HG03520 (cell line): ENCODE data around the gene OS9.
A peak's percentile ranks its signal among the peaks of the same experiment; 100 is the strongest.

ENCODE experiments used
- ATAC-seq: cut with Tn5 transposase; IDR thresholded peaks from one replicate; pipeline ENCODE4 v1.9.1; 2021; ENCODE audit warnings: mild to moderate bottlenecking, moderate library complexity; ENCODE audit not compliant: unreplicated experiment

OS9 gene

GRCh38 chr12:57764662-57765002, 70.7 kb downstream of the OS9 start:
- ATAC-seq, result no peak

DNA sequence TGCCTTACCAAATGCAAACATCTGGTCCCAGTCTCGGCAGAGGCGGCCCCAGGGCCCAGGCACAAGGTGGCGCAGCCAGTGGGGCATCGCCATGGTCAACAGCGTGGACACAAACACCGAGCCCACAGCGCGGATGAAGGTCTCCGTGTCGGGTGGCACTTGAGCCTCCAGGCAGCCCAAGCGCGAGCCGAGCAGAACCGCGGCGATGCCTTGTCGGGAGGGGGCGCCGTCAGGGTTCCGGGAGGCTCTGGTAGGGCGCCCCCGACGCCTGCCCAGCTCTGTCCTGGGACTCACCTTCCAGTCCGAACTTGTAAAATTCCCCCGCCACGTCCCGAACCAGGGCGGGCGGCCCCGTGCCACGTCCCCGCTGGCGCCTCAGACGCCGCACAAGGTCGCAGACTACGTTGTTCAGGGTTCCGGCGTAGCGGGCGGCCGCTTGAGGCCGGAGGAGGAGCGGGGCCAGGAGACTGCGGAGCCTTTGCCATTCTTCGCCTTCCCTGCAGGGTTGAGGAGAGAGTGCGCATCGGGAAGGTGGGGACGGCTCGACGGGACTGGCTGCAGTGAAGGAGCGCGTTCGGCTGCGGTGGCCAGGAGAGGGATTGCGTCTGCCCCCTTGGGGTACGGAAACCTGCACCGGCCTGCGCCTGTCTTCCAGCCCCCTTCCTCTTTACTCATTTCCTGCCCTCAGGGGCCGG, 71.2 kb downstream of the OS9 start:
- peak; percentile 54 for ATAC-seq

DNA sequence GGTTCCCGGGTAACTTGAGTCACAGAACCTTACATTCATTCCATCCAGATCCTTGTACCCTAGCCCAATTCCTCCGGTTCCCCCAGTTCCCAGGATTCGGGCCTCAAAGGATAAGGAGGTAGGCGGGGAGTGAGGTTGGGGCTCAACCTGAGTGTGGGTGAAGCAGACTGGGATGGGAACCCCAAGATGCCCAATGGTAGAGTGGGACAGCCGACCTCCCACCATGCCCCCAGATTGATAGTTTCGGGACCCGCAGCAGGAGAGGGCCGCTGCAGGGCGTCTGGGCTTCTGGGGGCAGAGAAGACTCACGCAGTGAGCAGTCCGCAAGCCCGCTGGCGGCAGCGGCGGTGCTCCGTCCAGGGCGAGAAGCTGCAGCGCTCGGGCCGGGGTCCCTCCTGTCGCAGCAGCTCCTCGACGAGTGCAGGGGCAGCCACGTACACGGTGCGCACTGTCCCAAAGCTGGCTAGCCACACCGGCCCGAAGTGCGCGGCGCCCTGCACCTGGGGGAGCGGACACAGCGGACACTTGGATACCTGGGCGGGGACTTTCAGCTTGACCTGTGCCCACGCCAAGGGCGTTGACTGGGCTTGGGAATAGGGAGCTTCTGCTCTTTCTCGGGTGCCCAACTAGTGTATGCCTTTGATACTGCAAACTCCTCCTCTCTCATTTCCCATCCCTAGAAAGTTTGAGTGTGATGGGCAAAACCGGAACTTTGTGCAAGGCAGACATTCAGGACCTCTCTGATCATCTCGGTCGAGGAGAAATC, 71.9 kb downstream of the OS9 start:
- ATAC-seq, result no peak

- no peak for ATAC-seq
These were observed 72.8 kb downstream of the OS9 start, which contains the start of gene CYP27B1 for GRCh38 chr12:57766464-57767304. Gene CYP27B1, minus strand, starts transcription at chr12:57767078. Its CDS starts 37 bp downstream, at chr12:57767041.

- no peak for ATAC-seq
These were observed 73.4 kb downstream of the OS9 start for GRCh38 chr12:57767305-57767698.

DNA sequence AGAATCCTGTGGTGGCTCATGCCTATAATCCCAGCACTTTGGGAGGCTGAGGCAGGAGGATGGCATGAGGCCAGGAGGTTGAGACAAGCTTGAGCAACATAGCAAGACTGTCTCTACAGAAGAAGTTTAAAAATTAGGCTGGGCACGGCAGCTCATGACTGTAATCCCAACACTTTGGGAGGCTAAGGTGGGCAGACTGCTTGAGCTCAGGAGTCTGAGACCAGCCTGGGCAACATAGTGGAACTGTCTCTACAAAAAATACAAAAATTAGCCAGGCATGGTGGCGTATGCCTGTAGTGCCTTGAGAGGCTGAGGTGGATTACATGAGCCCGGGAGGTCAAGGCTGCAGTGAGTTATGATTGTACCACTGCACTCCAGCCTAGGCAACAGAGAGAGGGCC, 73.9 kb downstream of the OS9 start:
- ATAC-seq, result no peak

DNA sequence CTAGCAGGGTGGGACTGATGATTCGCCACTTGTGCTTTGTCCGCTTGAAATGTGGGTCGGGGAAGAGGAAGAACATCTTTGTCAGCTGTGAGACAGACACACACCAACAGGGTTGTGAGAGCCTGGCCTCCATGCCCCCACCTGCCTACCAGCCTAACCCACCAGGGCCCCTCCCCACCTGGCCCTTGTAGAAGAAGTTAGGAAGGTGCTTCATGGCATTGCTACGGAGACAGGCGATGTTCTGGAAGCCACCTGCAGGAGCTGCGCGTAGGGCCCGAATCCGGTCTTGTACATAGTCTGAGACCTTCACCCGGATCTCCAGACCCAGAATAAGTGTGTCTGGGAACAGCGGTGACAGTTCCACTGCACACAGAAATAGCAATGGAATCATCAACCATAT, 75.7 kb downstream of the OS9 start:
- no peak for ATAC-seq

- ATAC-seq, result no peak
These were observed 76.8 kb downstream of the OS9 start for GRCh38 chr12:57770734-57771133.
